Stimulated activated CD8-positive, alpha-beta memory T cell treated with anti-CD3 and anti-CD28 coated beads, Interleukin-4, amount 100 ng/mL, for 24 hours (primary cell): Measurements from ENCODE around the gene OR52E2.

ENCODE experiments used
- DNase-seq: peaks from one replicate; pipeline ENCODE4 v3.0.0-alpha.2; 2020; ENCODE audit warnings: low read depth

Gene OR52E2

DNA sequence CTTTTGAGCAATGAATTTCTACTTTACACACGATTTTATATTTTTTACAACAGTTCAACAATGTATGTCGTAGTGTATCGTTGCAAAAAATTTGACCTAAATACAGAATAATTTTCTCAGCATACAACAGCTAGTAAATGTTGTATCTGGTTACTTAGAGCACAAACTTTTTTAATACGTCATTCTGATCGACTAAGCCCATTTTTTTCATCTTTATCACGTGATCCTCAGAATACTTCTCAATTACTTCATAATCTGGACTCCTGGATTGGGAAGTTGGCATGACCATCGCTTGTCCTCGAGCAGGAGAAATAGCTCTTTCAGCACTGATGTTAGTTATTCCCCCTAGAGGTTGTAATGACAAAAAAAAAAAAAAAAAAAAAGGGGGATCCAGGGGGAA is 48.2 kb downstream of the OR52E2 start:
- no peak for DNase-seq
